Endothelial cell of umbilical vein (primary cell): ENCODE data around the gene MYOCD. TPM values are rescaled to one million over a fixed set of nuclear protein-coding genes. Genes with fewer than 3 reads are reported as not detected.

ENCODE experiments used
- BruUV-seq: library from RNA; stranded (reverse); fragments of 400-500 nt; replicated peaks from 2 replicates; lab custom pipeline; 2021; lab: Mats Ljungman, UMichigan
- CTCF ChIA-PET: fragments of 300-600, 350-600 bp; sonication (Branson Sonifier 250); formaldehyde crosslinking; loops from one replicate; lab custom pipeline; 2021; ENCODE audit warnings: antibody characterized with exemption, inconsistent platforms; lab: Charles Lee
- POLR2A ChIA-PET: fragments of 300-600, 350-600 bp; sonication (Branson Sonifier 250); formaldehyde crosslinking; loops from one replicate; lab custom pipeline; 2021; ENCODE audit warnings: antibody characterized with exemption, inconsistent platforms; lab: Charles Lee
- DNase-seq: peaks from one replicate; pipeline ENCODE4 v3.0.0-alpha.2; 2011; ENCODE audit warnings: low read depth, low spot score
- FAIRE-seq: peaks from 2 replicates; lab custom pipeline; 2011; peaks lifted over from hg19 to GRCh38; lab: Jason Lieb, UNC
- H2AFZ ChIP-seq: 2 replicates; pipeline ENCODE4 v1.6.0; 2012; ENCODE audit warnings: low read depth, low read length, control low read depth, inconsistent platforms
- H3K27ac ChIP-seq: 2 replicates; pipeline ENCODE4 v1.5.1; 2011; ENCODE audit warnings: low read depth, mild to moderate bottlenecking, control low read depth, low read length, moderate library complexity; ENCODE audit not compliant: insufficient read depth
- H3K27me3 ChIP-seq, 2 experiments: 2 replicates each; pipeline versions ENCODE4 v1.6.0 to v1.6.1; 2011; ENCODE audit warnings: low read length in 2 of 2, mixed read lengths in 1 of 2; ENCODE audit not compliant: control insufficient read depth in 2 of 2, insufficient read depth in 2 of 2
- H3K36me3 ChIP-seq, 2 experiments: 2 replicates in 1 of 2; 3 replicates in 1 of 2; pipeline ENCODE4 v1.5.1; 2011; ENCODE audit warnings: low read length in 2 of 2, mild to moderate bottlenecking in 1 of 2, moderate library complexity in 1 of 2; ENCODE audit not compliant: control insufficient read depth in 2 of 2, insufficient read depth in 2 of 2; ENCODE audit errors: extremely low read depth in 1 of 2
- H3K4me1 ChIP-seq: 3 replicates; pipeline ENCODE4 v1.5.1; 2011; ENCODE audit warnings: mild to moderate bottlenecking, low read length; ENCODE audit not compliant: control insufficient read depth, insufficient read depth; ENCODE audit errors: extremely low read depth
- H3K4me2 ChIP-seq: 2 replicates; pipeline ENCODE4 v1.6.1; 2011; ENCODE audit warnings: low read length, control low read depth, mixed read lengths; ENCODE audit not compliant: insufficient read depth
- H3K4me3 ChIP-seq, 3 experiments: fragments of 200-600 bp in 1 of 3; sonication (generic), shearing (Covaris generic) in 1 of 3; replicated peaks in 1 of 3; 2 replicates each; pipeline ENCODE4 v1.5.1; 2011 to 2016; ENCODE audit warnings: control low read depth in 3 of 3, low read length in 3 of 3, mild to moderate bottlenecking in 2 of 3, inconsistent platforms in 1 of 3, low read depth in 1 of 3, moderate library complexity in 1 of 3; ENCODE audit not compliant: insufficient read depth in 1 of 3
- H3K79me2 ChIP-seq: 2 replicates; pipeline ENCODE4 v1.6.0; 2012; ENCODE audit warnings: low read length, inconsistent platforms; ENCODE audit not compliant: control insufficient read depth, insufficient read depth
- H3K9ac ChIP-seq: replicated peaks from 2 replicates; pipeline ENCODE3; 2011; ENCODE audit warnings: low read length, control low read depth; ENCODE audit not compliant: insufficient read depth; ENCODE audit errors: extremely low read depth
- H3K9me1 ChIP-seq: replicated peaks from 3 replicates; pipeline ENCODE4 v1.6.0; 2011; ENCODE audit warnings: mild to moderate bottlenecking, low read length; ENCODE audit not compliant: control insufficient read depth, insufficient read depth; ENCODE audit errors: extremely low read depth
- H3K9me3 ChIP-seq: replicated peaks from 2 replicates; pipeline ENCODE4 v1.5.1; 2012; ENCODE audit warnings: low read length, inconsistent platforms; ENCODE audit not compliant: control insufficient read depth, insufficient read depth
- H4K20me1 ChIP-seq: replicated peaks from 2 replicates; pipeline ENCODE3; 2011; ENCODE audit warnings: mild to moderate bottlenecking, low read length; ENCODE audit not compliant: control insufficient read depth, insufficient read depth; ENCODE audit errors: extremely low read depth
- CTCF ChIP-seq, 2 donors: IDR thresholded peaks; 1 replicate in 1 of 2; 2 replicates in 1 of 2; pipeline ENCODE4 v1.5.1; 2011; ENCODE audit warnings: low read length in 2 of 2, mild to moderate bottlenecking in 2 of 2, moderate library complexity in 2 of 2, control low read depth in 1 of 2, inconsistent platforms in 1 of 2, low read depth in 1 of 2; ENCODE audit not compliant: insufficient read depth in 1 of 2; ENCODE audit errors: extremely low read depth in 1 of 2
- EZH2 ChIP-seq: IDR thresholded peaks from 2 replicates; pipeline ENCODE4 v1.6.1; 2012; ENCODE audit warnings: borderline replicate concordance, low read depth, mild to moderate bottlenecking, moderate library complexity, low read length, inconsistent platforms; ENCODE audit not compliant: severe bottlenecking
- FOS ChIP-seq: IDR thresholded peaks from 2 replicates; pipeline ENCODE4 v1.6.1; 2011; ENCODE audit warnings: mild to moderate bottlenecking, low read length, moderate library complexity, borderline replicate concordance; ENCODE audit not compliant: insufficient read depth
- GATA2 ChIP-seq: IDR thresholded peaks from 2 replicates; pipeline ENCODE4 v1.7.0; 2011; ENCODE audit warnings: low read depth, mild to moderate bottlenecking, moderate library complexity, mixed read lengths, low read length; ENCODE audit not compliant: insufficient read length, insufficient read depth
- JUN ChIP-seq: IDR thresholded peaks from 2 replicates; pipeline ENCODE4 v1.6.1; 2011; ENCODE audit warnings: borderline replicate concordance, low read depth; ENCODE audit not compliant: insufficient read length, insufficient read depth
- MAX ChIP-seq: IDR thresholded peaks from 2 replicates; pipeline ENCODE4 v1.6.1; 2011; ENCODE audit not compliant: insufficient read depth, insufficient read length
- MYC ChIP-seq: IDR thresholded peaks from one replicate; pipeline ENCODE4 v1.6.1; 2011; ENCODE audit warnings: mild to moderate bottlenecking, low read depth, low read length
- POLR2A ChIP-seq: IDR thresholded peaks from 2 replicates; pipeline ENCODE4 v1.6.1; 2012; ENCODE audit warnings: low read depth, mild to moderate bottlenecking, control low read depth, low read length
- POLR2AphosphoS5 ChIP-seq: IDR thresholded peaks from 2 replicates; pipeline ENCODE4 v1.6.1; 2012; ENCODE audit warnings: low read depth, mild to moderate bottlenecking, control low read depth, low read length, moderate library complexity; ENCODE audit not compliant: insufficient read depth
- dilution Hi-C: fragments of 300-500 bp; cut with MboI; formaldehyde crosslinking; loops from one replicate; pipeline ENCODE4 v1.15.0; 2019; ENCODE audit warnings: low sequenced_read_pairs; ENCODE audit not compliant: extremely low pct_ligation_motif_present
- intact Hi-C: fragments of 100-400 bp; cut with micrococcal nuclease; formaldehyde crosslinking; loops from one replicate; pipeline ENCODE4 v1.10.0; 2022
- polyA plus RNA-seq, 4 experiments: library from polyadenylated mRNA; depleted of rRNA in 3 of 4; stranded (reverse) in 3 of 4; unstranded in 1 of 4; fragments of >200 nt; gene quantifications; 2 replicates each; pipeline versions ENCODE4 v1.2.1 to v1.2.3, GENCODE V29; 2011 to 2012; ENCODE audit warnings: missing spikeins in 1 of 4
- total RNA-seq: library from RNA; stranded (reverse); gene quantifications from 2 replicates; pipeline ENCODE4 v1.2.3, GENCODE V29; 2021

MYOCD gene
- total and polyA plus RNA-seq, 2 donors (not counting 3 experiments of a cell fraction or from before 2014, with no cell fraction given): not detected

GRCh38 chr17:12729086-12729485, 63.4 kb downstream of the MYOCD start:
- intact Hi-C loops: no loop called here
- Histone ChIP-seq H2AFZ (no peak overlapping the region), H3K27ac (no peak overlapping the region), H3K4me3 (no peak overlapping the region), H3K36me3 (no peaks in the 10 kb centered on the region), H3K9me3 (no peaks in the 10 kb centered on the region), H3K9ac (no peak overlapping the region), H3K79me2 (no peaks in the 10 kb centered on the region), H3K4me2 (no peak overlapping the region), H3K4me1 (no peaks in the 10 kb centered on the region), H3K9me1 (no peaks in the 10 kb centered on the region), H4K20me1 (no peaks in the 10 kb centered on the region), H3K27me3 (no peaks in the 10 kb centered on the region)
- ChIA-PET CTCF (no interaction called here), POLR2A (no interaction called here)
- dilution Hi-C loops: no loop called here
- FAIRE-seq (no peak), DNase-seq (no peak)
- TF ChIP-seq EZH2 (no peak), MYC (no peak), POLR2AphosphoS5 (no peak), CTCF (IDR thresholded peaks at IDR 0.05; ENCODE audit: extremely low read depth in 1 of 2, insufficient read depth in 1 of 2, low read depth in 1 of 2, low read length in 2 of 2) (no peak), GATA2 (no peak), POLR2A (no peak), JUN (no peak), FOS (no peak), MAX (no peak)
- no TSS peak for BruUV-seq
